ENCODE measurements around the gene TLR6.

DNA sequence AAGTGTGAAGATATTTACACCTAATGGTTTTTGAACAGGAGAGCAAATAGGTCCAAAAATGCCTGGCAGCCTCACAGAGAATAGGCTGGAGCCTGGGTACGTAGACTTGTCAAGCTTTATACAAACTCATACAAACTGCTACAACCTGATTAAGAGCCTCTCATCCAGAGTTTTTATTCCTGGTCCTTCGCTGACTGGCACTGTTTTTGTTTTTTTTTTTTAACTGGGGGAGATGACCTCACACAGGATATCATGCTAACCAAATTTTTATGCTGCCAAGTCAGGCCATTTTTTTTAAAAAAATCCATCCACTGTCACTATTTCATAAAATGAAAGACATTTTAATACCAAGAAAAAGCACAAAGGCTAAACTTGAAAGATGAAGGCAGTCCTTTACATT, 12.9 kb upstream of the TLR6 start:
- TF ChIP-seq, protein P1, sequence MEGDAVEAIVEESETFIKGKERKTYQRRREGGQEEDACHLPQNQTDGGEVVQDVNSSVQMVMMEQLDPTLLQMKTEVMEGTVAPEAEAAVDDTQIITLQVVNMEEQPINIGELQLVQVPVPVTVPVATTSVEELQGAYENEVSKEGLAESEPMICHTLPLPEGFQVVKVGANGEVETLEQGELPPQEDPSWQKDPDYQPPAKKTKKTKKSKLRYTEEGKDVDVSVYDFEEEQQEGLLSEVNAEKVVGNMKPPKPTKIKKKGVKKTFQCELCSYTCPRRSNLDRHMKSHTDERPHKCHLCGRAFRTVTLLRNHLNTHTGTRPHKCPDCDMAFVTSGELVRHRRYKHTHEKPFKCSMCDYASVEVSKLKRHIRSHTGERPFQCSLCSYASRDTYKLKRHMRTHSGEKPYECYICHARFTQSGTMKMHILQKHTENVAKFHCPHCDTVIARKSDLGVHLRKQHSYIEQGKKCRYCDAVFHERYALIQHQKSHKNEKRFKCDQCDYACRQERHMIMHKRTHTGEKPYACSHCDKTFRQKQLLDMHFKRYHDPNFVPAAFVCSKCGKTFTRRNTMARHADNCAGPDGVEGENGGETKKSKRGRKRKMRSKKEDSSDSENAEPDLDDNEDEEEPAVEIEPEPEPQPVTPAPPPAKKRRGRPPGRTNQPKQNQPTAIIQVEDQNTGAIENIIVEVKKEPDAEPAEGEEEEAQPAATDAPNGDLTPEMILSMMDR (IDR thresholded peaks at IDR 0.05; ENCODE audit: low read depth, low read length) = no peak
- TF ChIP-seq POLR2A (IDR thresholded peaks at IDR 0.05; ENCODE audit: extremely low read depth, insufficient read length) = no peak
- no peak for TF ChIP-seq MYC (IDR thresholded peaks at IDR 0.05; ENCODE audit: low read depth, low read length)
- TF ChIP-seq, protein P2, sequence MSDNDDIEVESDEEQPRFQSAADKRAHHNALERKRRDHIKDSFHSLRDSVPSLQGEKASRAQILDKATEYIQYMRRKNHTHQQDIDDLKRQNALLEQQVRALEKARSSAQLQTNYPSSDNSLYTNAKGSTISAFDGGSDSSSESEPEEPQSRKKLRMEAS (IDR thresholded peaks at IDR 0.05; ENCODE audit: low read depth, low read length) = no peak
